SK-N-SH (cell line): ENCODE measurements around the gene IL21R. TPM values are rescaled to one million over a fixed set of nuclear protein-coding genes. Genes with fewer than 3 reads are reported as not detected.

ENCODE experiments used
- CTCF ChIA-PET: fragments of 300-600, 350-600 bp; formaldehyde crosslinking; extraction: SDS; loops from one replicate; lab custom pipeline; 2021; lab: Yijun Ruan, JAX
- POLR2A ChIA-PET: fragments of 350-600 bp; sonication (Branson Sonifier 250); formaldehyde crosslinking; extraction: SDS; loops from one replicate; lab custom pipeline; 2020; ENCODE audit warnings: antibody characterized with exemption, inconsistent platforms; lab: Yijun Ruan, JAX
- DNase-seq: peaks from one replicate; pipeline ENCODE4 v3.0.0; 2012
- H2AFZ ChIP-seq: fragments of 200-600 bp; sonication (generic); 2 replicates; pipeline ENCODE4 v1.8.1; 2016; ENCODE audit warnings: antibody characterized with exemption, mild to moderate bottlenecking, low read depth
- H3F3A ChIP-seq: fragments of 200-600 bp; sonication (generic); replicated peaks from 2 replicates; pipeline ENCODE3; 2016; ENCODE audit warnings: antibody characterized with exemption, mild to moderate bottlenecking; ENCODE audit not compliant: insufficient read depth
- H3K27ac ChIP-seq, 2 experiments: fragments of 200-500 bp in 1 of 2; fragments of 200-600 bp in 1 of 2; sonication (Bioruptor generic) in 1 of 2; sonication (generic), shearing (Covaris generic) in 1 of 2; 2 replicates each; pipeline versions ENCODE4 v1.5.1 to v1.6.1; 2014 to 2016; ENCODE audit warnings: low read depth in 2 of 2, inconsistent platforms in 1 of 2, low read length in 1 of 2, mild to moderate bottlenecking in 1 of 2, mixed read lengths in 1 of 2
- H3K27me3 ChIP-seq: fragments of 200-600 bp; sonication (generic), shearing (Covaris generic); 2 replicates; pipeline ENCODE4 v1.6.1; 2016; ENCODE audit warnings: mixed run types; ENCODE audit not compliant: insufficient read depth
- H3K36me3 ChIP-seq, 2 experiments: fragments of 200-500 bp in 1 of 2; fragments of 200-600 bp in 1 of 2; sonication (Bioruptor generic) in 1 of 2; sonication (generic) in 1 of 2; replicated peaks in 1 of 2; 2 replicates each; pipeline versions ENCODE3 to v1.5.1; 2014 to 2016; ENCODE audit warnings: low read length in 1 of 2, mild to moderate bottlenecking in 1 of 2; ENCODE audit not compliant: insufficient read depth in 2 of 2, control insufficient read depth in 1 of 2
- H3K4me1 ChIP-seq, 2 experiments: fragments of 200-500 bp in 1 of 2; fragments of 200-600 bp in 1 of 2; sonication (Bioruptor generic) in 1 of 2; sonication (generic), shearing (Covaris generic) in 1 of 2; 2 replicates each; pipeline versions ENCODE4 v1.5.1 to v1.6.1; 2014 to 2016; ENCODE audit warnings: low read depth in 1 of 2, low read length in 1 of 2, mixed run types in 1 of 2; ENCODE audit not compliant: insufficient read depth in 2 of 2, control insufficient read depth in 1 of 2
- H3K4me2 ChIP-seq: fragments of 200-600 bp; sonication (generic), shearing (Covaris generic); 2 replicates; pipeline ENCODE4 v1.6.1; 2017; ENCODE audit warnings: mixed run types
- H3K4me3 ChIP-seq, 2 experiments: fragments of 200-500 bp in 1 of 2; fragments of 200-600 bp in 1 of 2; sonication (Bioruptor generic) in 1 of 2; sonication (generic), shearing (Covaris generic) in 1 of 2; 2 replicates each; pipeline versions ENCODE4 v1.5.1 to v1.8.1; 2014 to 2016; ENCODE audit warnings: low read depth in 2 of 2, inconsistent platforms in 1 of 2, low read length in 1 of 2, mild to moderate bottlenecking in 1 of 2, mixed read lengths in 1 of 2, moderate library complexity in 1 of 2
- H3K79me2 ChIP-seq: fragments of 200-600 bp; sonication (generic); 2 replicates; pipeline ENCODE4 v1.8.1; 2017; ENCODE audit warnings: mild to moderate bottlenecking; ENCODE audit not compliant: insufficient read depth
- H3K9ac ChIP-seq: fragments of 200-600 bp; sonication (generic); 2 replicates; pipeline ENCODE4 v1.6.1; 2017; ENCODE audit warnings: mixed run types
- H3K9me2 ChIP-seq: fragments of 200-600 bp; sonication (generic); 2 replicates; pipeline ENCODE4 v1.6.1; 2017; ENCODE audit warnings: mixed run types
- H3K9me3 ChIP-seq: fragments of 200-600 bp; sonication (generic); 2 replicates; pipeline ENCODE4 v1.6.1; 2017; ENCODE audit warnings: mixed run types, mild to moderate bottlenecking, moderate library complexity
- H4K20me1 ChIP-seq: fragments of 200-600 bp; sonication (generic); 2 replicates; pipeline ENCODE4 v1.6.1; 2017; ENCODE audit warnings: mild to moderate bottlenecking, mixed run types; ENCODE audit not compliant: insufficient read depth
- ELF1 ChIP-seq: IDR thresholded peaks from 2 replicates; pipeline ENCODE4 v1.4.0; 2012
- EP300 ChIP-seq, 2 experiments: IDR thresholded peaks; 2 replicates each; pipeline versions ENCODE4 v1.4.0 to v1.6.1; 2012; ENCODE audit warnings: borderline replicate concordance in 1 of 2, low read depth in 1 of 2, low read length in 1 of 2
- FOXM1 ChIP-seq: IDR thresholded peaks from 2 replicates; pipeline ENCODE4 v1.4.0; 2012; ENCODE audit warnings: low read depth, mild to moderate bottlenecking
- GABPA ChIP-seq: IDR thresholded peaks from 2 replicates; pipeline ENCODE4 v1.4.0; 2012; ENCODE audit warnings: low read depth, mild to moderate bottlenecking
- GATA2 ChIP-seq: sonication (generic); formaldehyde crosslinking; IDR thresholded peaks from 2 replicates; pipeline ENCODE4 v1.5.0; 2020; ENCODE audit warnings: mild to moderate bottlenecking, missing genetic modification reagents
- JUND ChIP-seq: IDR thresholded peaks from 2 replicates; pipeline ENCODE4 v1.4.0; 2012
- NFIC ChIP-seq: IDR thresholded peaks from 2 replicates; pipeline ENCODE4 v1.4.0; 2012; ENCODE audit warnings: borderline replicate concordance
- RAD21 ChIP-seq: IDR thresholded peaks from 2 replicates; pipeline ENCODE4 v1.6.1; 2012; ENCODE audit warnings: mild to moderate bottlenecking, low read length
- RCOR1 ChIP-seq: fragments of 150-350 bp; IDR thresholded peaks from 2 replicates; pipeline ENCODE4 v1.6.1; 2017; ENCODE audit warnings: antibody characterized with exemption, low read length
- RFX5 ChIP-seq: IDR thresholded peaks from 2 replicates; pipeline ENCODE4 v1.6.1; 2012; ENCODE audit warnings: mild to moderate bottlenecking, improper control_type of control experiment, low read length
- RXRA ChIP-seq: IDR thresholded peaks from 2 replicates; pipeline ENCODE4 v1.4.0; 2012; ENCODE audit warnings: low read depth, mild to moderate bottlenecking, borderline replicate concordance
- SIN3A ChIP-seq: IDR thresholded peaks from 2 replicates; pipeline ENCODE4 v1.6.1; 2012; ENCODE audit warnings: low read depth, mild to moderate bottlenecking, low read length, moderate library complexity, borderline replicate concordance
- SMC3 ChIP-seq: IDR thresholded peaks from 2 replicates; pipeline ENCODE4 v1.6.1; 2012; ENCODE audit warnings: low read depth, low read length, improper control_type of control experiment
- TAF1 ChIP-seq: IDR thresholded peaks from 2 replicates; pipeline ENCODE4 v1.6.1; 2012; ENCODE audit warnings: low read depth, mild to moderate bottlenecking, low read length, moderate library complexity, borderline replicate concordance
- TCF12 ChIP-seq: IDR thresholded peaks from 2 replicates; pipeline ENCODE4 v1.4.0; 2012
- YY1 ChIP-seq: IDR thresholded peaks from 2 replicates; pipeline ENCODE4 v1.4.0; 2012; ENCODE audit warnings: low read depth, mild to moderate bottlenecking
- WGBS: methylation state at CpG from one replicate; pipeline ENCODE4 v1.1.6; 2017; ENCODE audit warnings: low lambda C conversion rate; 5-methylcytosine and 5-hydroxymethylcytosine counted together
- polyA plus RNA-seq, 3 experiments: library from polyadenylated mRNA; depleted of rRNA; stranded (reverse); fragments of >200 nt; gene quantifications; 2 replicates each; pipeline ENCODE4 v1.2.3, GENCODE V29; 2012
- TF ChIP-seq, protein P1 (sequence below): IDR thresholded peaks from 2 replicates; pipeline ENCODE4 v1.6.1; 2012; ENCODE audit warnings: mild to moderate bottlenecking, low read depth, low read length, moderate library complexity
- TF ChIP-seq, protein P2 (sequence below): IDR thresholded peaks from 2 replicates; pipeline ENCODE4; 2012
- TF ChIP-seq, protein P3 (sequence below): fragments of 150-350 bp; IDR thresholded peaks from 2 replicates; pipeline ENCODE4 v1.6.1; 2017; ENCODE audit warnings: antibody characterized with exemption, low read length, low read depth, borderline replicate concordance
- TF ChIP-seq, protein P4 (sequence below): IDR thresholded peaks from 2 replicates; pipeline ENCODE4 v1.4.0; 2012; ENCODE audit warnings: low read depth, borderline replicate concordance
- TF ChIP-seq, protein P5 (sequence below): IDR thresholded peaks from 2 replicates; pipeline ENCODE4 v1.4.0; 2012; ENCODE audit warnings: low read depth, borderline replicate concordance

The IL21R gene
- polyA plus RNA-seq, 1 of the 3 experiments (the other 2 are of a cell fraction) = 0.13 TPM

DNA sequence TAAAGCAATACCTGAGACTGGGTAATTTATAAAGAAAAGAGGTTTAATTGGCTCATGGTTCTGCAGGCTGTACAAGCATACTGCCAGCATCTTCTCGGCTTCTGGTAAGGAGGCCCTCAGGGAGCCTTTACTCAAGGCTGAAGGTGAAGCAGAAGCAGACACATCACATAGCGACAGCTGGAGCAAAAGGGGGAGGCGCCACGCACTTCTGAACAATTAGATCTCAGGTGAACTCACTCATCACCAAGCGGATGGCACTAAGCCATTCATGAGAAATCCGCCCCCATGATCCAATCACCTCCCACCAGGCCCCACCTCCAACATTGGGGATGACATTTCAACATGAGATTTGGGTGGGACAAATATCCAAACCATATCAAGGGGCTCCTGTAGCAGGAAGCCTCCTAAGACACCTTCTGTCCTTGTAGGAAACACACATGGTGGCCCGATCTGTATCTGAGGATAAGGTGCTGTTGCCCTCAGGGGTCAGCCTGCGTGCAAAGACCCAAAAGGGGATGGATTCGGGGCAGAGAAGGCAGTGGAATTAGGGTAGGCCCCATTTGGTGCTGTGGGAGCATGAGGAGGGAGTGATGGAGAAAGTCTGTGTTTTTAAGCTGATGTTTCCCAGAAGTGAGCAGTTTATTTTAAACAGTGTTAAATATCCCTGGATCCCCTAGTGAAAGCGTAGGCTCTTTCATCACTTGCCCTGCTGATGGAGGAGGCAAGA is 23.0 kb downstream of the IL21R start:
- Histone ChIP-seq H3K9ac (no peak overlapping the region), H3F3A (peaks cover 23% of the 10 kb centered on the region), H3K9me3 (peaks cover 26% of the 10 kb centered on the region), H3K27me3 (no peaks in the 10 kb centered on the region), H2AFZ (no peak overlapping the region), H3K27ac (no peak overlapping the region), H4K20me1 (no peaks in the 10 kb centered on the region), H3K79me2 (no peaks in the 10 kb centered on the region), H3K36me3 (peaks cover 0 to 4% of the 10 kb centered on the region in 2 experiments), H3K4me1 (no peaks in the 10 kb centered on the region), H3K4me2 (no peak overlapping the region), H3K4me3 (no peak overlapping the region), H3K9me2 (no peaks in the 10 kb centered on the region)
- no peak for DNase-seq
- WGBS = 52% methylated on average over 9 of the region's 10 CpGs
- ChIA-PET CTCF (no interaction called here), POLR2A (no interaction called here)
- TF ChIP-seq, protein P1, sequence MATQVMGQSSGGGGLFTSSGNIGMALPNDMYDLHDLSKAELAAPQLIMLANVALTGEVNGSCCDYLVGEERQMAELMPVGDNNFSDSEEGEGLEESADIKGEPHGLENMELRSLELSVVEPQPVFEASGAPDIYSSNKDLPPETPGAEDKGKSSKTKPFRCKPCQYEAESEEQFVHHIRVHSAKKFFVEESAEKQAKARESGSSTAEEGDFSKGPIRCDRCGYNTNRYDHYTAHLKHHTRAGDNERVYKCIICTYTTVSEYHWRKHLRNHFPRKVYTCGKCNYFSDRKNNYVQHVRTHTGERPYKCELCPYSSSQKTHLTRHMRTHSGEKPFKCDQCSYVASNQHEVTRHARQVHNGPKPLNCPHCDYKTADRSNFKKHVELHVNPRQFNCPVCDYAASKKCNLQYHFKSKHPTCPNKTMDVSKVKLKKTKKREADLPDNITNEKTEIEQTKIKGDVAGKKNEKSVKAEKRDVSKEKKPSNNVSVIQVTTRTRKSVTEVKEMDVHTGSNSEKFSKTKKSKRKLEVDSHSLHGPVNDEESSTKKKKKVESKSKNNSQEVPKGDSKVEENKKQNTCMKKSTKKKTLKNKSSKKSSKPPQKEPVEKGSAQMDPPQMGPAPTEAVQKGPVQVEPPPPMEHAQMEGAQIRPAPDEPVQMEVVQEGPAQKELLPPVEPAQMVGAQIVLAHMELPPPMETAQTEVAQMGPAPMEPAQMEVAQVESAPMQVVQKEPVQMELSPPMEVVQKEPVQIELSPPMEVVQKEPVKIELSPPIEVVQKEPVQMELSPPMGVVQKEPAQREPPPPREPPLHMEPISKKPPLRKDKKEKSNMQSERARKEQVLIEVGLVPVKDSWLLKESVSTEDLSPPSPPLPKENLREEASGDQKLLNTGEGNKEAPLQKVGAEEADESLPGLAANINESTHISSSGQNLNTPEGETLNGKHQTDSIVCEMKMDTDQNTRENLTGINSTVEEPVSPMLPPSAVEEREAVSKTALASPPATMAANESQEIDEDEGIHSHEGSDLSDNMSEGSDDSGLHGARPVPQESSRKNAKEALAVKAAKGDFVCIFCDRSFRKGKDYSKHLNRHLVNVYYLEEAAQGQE = no peak
- TF ChIP-seq, protein P2, sequence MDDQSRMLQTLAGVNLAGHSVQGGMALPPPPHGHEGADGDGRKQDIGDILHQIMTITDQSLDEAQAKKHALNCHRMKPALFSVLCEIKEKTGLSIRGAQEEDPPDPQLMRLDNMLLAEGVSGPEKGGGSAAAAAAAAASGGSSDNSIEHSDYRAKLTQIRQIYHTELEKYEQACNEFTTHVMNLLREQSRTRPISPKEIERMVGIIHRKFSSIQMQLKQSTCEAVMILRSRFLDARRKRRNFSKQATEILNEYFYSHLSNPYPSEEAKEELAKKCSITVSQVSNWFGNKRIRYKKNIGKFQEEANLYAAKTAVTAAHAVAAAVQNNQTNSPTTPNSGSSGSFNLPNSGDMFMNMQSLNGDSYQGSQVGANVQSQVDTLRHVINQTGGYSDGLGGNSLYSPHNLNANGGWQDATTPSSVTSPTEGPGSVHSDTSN = no peak
- no peak for TF ChIP-seq JUND
- no peak for TF ChIP-seq RXRA
- TF ChIP-seq RCOR1 = no peak
- TF ChIP-seq GATA2 (CRISPR knock-in tag) = no peak
- TF ChIP-seq ELF1 = no peak

DNA sequence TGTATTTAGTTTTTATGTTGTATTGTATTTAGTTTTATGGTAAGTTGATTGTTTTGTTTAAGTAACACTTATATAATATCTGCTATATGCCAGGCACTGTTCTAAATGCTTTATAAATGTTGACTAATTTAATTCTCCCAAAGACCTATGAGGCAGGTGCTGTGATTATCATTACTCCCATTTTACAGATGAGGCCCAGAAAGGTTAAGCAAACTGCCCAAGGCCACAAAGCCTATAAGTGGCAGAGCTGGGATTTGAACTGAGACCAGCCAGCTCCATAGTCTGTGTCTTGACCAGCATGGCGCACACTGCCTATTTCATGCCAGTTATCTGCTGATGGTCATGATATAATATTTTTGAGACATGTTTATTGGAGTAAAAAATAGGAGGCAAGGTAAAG is 24.0 kb downstream of the IL21R start:
- Histone ChIP-seq H3K9me2 (no peaks in the 10 kb centered on the region), H2AFZ (no peak overlapping the region), H3K4me3 (no peak overlapping the region), H3K9me3 (peaks cover 26% of the 10 kb centered on the region), H4K20me1 (no peaks in the 10 kb centered on the region), H3K36me3 (peaks cover 0 to 4% of the 10 kb centered on the region in 2 experiments), H3F3A (peaks cover 23% of the 10 kb centered on the region), H3K27me3 (no peaks in the 10 kb centered on the region), H3K79me2 (no peaks in the 10 kb centered on the region), H3K27ac (peak overlapping the region in 1 of 2 experiments; percentile 9; a peak in 1 of 4 replicates), H3K4me1 (no peaks in the 10 kb centered on the region), H3K4me2 (no peak overlapping the region), H3K9ac (no peak overlapping the region)
- 50% methylated on average over 1 of the region's 1 CpG for WGBS
- CTCF ChIA-PET = no interaction called here
- DNase-seq = no peak
- POLR2A ChIA-PET = no interaction called here
- no peak for TF ChIP-seq NFIC
- no peak for TF ChIP-seq TCF12
- no peak for TF ChIP-seq EP300 (IDR thresholded peaks at IDR 0.05; ENCODE audit: borderline replicate concordance in 1 of 2, low read depth in 1 of 2, low read length in 1 of 2)
- TF ChIP-seq TAF1 = no peak
- TF ChIP-seq, protein P3, sequence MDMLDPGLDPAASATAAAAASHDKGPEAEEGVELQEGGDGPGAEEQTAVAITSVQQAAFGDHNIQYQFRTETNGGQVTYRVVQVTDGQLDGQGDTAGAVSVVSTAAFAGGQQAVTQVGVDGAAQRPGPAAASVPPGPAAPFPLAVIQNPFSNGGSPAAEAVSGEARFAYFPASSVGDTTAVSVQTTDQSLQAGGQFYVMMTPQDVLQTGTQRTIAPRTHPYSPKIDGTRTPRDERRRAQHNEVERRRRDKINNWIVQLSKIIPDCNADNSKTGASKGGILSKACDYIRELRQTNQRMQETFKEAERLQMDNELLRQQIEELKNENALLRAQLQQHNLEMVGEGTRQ = no peak
- no peak for TF ChIP-seq RAD21
- no peak for TF ChIP-seq RFX5
- TF ChIP-seq, protein P4, sequence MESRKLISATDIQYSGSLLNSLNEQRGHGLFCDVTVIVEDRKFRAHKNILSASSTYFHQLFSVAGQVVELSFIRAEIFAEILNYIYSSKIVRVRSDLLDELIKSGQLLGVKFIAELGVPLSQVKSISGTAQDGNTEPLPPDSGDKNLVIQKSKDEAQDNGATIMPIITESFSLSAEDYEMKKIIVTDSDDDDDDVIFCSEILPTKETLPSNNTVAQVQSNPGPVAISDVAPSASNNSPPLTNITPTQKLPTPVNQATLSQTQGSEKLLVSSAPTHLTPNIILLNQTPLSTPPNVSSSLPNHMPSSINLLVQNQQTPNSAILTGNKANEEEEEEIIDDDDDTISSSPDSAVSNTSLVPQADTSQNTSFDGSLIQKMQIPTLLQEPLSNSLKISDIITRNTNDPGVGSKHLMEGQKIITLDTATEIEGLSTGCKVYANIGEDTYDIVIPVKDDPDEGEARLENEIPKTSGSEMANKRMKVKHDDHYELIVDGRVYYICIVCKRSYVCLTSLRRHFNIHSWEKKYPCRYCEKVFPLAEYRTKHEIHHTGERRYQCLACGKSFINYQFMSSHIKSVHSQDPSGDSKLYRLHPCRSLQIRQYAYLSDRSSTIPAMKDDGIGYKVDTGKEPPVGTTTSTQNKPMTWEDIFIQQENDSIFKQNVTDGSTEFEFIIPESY = no peak
- TF ChIP-seq, protein P5, sequence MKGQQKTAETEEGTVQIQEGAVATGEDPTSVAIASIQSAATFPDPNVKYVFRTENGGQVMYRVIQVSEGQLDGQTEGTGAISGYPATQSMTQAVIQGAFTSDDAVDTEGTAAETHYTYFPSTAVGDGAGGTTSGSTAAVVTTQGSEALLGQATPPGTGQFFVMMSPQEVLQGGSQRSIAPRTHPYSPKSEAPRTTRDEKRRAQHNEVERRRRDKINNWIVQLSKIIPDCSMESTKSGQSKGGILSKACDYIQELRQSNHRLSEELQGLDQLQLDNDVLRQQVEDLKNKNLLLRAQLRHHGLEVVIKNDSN = no peak
- no peak for TF ChIP-seq RXRA
- no peak for TF ChIP-seq SMC3
- no peak for TF ChIP-seq FOXM1
- TF ChIP-seq GABPA = no peak
- no peak for TF ChIP-seq SIN3A
- TF ChIP-seq YY1 = no peak
